K562 (cell line): Measurements from ENCODE around the gene LAMTOR5.

ENCODE experiments used
- SMARCA4 ChIP-seq: fragments of 450-650 bp; IDR thresholded peaks from 2 replicates; pipeline ENCODE4 v1.6.1; 2016
- YBX1 ChIP-seq: fragments of 450-650 bp; IDR thresholded peaks from 2 replicates; pipeline ENCODE4 v1.7.1; 2016; ENCODE audit warnings: mild to moderate bottlenecking

DNA sequence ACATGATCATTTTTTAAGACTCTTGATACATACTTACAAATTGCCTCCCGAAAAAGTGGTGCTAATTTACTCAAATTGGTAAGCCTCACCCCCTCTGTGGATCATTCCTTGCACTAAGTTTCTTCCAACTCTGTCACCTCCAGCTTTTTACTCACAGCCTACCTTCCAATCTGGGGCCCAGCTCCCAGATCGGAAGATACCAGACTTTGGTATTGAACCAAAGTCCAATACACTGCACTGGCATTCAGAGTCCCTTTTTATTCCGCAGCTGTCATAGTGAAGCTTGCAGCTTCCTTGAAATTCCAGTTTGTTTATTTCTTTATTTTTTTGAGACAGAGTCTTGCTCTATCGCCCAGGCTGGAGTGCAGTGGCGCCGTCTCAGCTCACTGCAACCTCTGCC is 1.8 kb upstream of the LAMTOR5 start:
- TF ChIP-seq SMARCA4 (no peak), YBX1 (no peak)
